ENCODE data around the gene NAPG. TPM values are rescaled to one million over a fixed set of nuclear protein-coding genes. Genes with fewer than 3 reads are reported as not detected.

NAPG gene
- total and polyA plus RNA-seq, 10 of the 15 experiments (the other 5 are each of a cell fraction or from before 2014, with no cell fraction given): 20.5 to 34.8 (median 24.0) TPM

- no peak overlapping the region for H3K9ac ChIP-seq (ENCODE audit: control insufficient read depth, insufficient read depth, low read length)
- intact Hi-C loops (cut with micrococcal nuclease; ENCODE audit: unreplicated experiment): no loop called here
- no peaks in the 10 kb centered on the region for H3K36me3 ChIP-seq (ENCODE audit: control insufficient read depth in 2 of 2, insufficient read depth in 2 of 2, low read length in 1 of 2)
- DNase-seq (ENCODE audit: low read depth, low spot score): peak; percentile 58
- peak overlapping the region; percentile 29 for H2AFZ ChIP-seq (ENCODE audit: control insufficient read depth, low read depth, low read length)
- no peaks in the 10 kb centered on the region for H3K79me2 ChIP-seq (ENCODE audit: control insufficient read depth, insufficient read depth, low read length)
- peak; percentile 88 for FAIRE-seq
- WGBS (ENCODE audit: insufficient coverage, insufficient replicate concordance, low lambda C conversion rate, missing lambda C conversion rate): 27% methylated on average over 14 of the region's 14 CpGs
- no peaks in the 10 kb centered on the region for H4K20me1 ChIP-seq (ENCODE audit: control insufficient read depth, insufficient read depth)
- in situ Hi-C loops (cut with MboI): no loop called here
- H3K9me3 ChIP-seq (replicated peaks; ENCODE audit: control insufficient read depth, insufficient read depth, low read length): no peaks in the 10 kb centered on the region
- H3K27ac ChIP-seq (ENCODE audit: control insufficient read depth, insufficient read depth): no peak overlapping the region
- ChIA-PET SMC1A (ENCODE audit: uncharacterized antibody, unreplicated experiment) (interaction anchor here (0.6 to 11.3 kb wide), 8 partner anchors 9 to 663 kb away, joined by 3 to 67 read pairs (median 4); no protein-coding TSS in a partner anchor), POLR2A (no interaction called here), RAD21 (ENCODE audit: unreplicated experiment) (interaction anchor here (1.0 to 2.5 kb wide), 4 partner anchors 8 to 35 kb away, joined by 3 to 13 read pairs (median 5); partner anchors contain the start of gene NAPG), CTCF (interaction anchor here (0.7 to 3.6 kb wide), 17 partner anchors 8 to 564 kb away, joined by 3 to 39 read pairs (median 4); no protein-coding TSS in a partner anchor)
- H3K4me2 ChIP-seq (ENCODE audit: control insufficient read depth, insufficient read depth): no peak overlapping the region
- ATAC-seq: peak; percentile 100
- no peak overlapping the region for H3K4me3 ChIP-seq
- peaks cover 3% of the 10 kb centered on the region; the same call in 1 of the 2 replicates for H3K4me1 ChIP-seq (ENCODE audit: control insufficient read depth, insufficient read depth, low read length)
- H3K27me3 ChIP-seq (replicated peaks in 1 of 2; ENCODE audit: control insufficient read depth in 2 of 2, insufficient read depth in 2 of 2, low read length in 1 of 2): no peaks in the 10 kb centered on the region; a peak in 1 of 4 replicates
- no TSS peak for BruUV-seq (replicated peaks)
- no peak for TF ChIP-seq SKIL (IDR thresholded peaks at IDR 0.05; ENCODE audit: low read depth, poor library complexity, severe bottlenecking)
- TF ChIP-seq IRF3 (IDR thresholded peaks at IDR 0.05): no peak
- peak in 1 of 2 experiments; percentile 39; a peak in 2 of 4 replicates for TF ChIP-seq IKZF2 (IDR thresholded peaks at IDR 0.05)
- no peak for TF ChIP-seq CBX5 (IDR thresholded peaks at IDR 0.05; ENCODE audit: low read depth)
- TF ChIP-seq TBL1XR1 (IDR thresholded peaks at IDR 0.05; ENCODE audit: low read depth, low read length): no peak
- TF ChIP-seq MTA3 (IDR thresholded peaks at IDR 0.05; ENCODE audit: borderline replicate concordance, low read length): no peak
- no peak for TF ChIP-seq ZNF592 (IDR thresholded peaks at IDR 0.05)
- peak; percentile 51; the same call in 1 of the 2 replicates for TF ChIP-seq CREM (IDR thresholded peaks at IDR 0.05; ENCODE audit: low read depth)
- no peak for TF ChIP-seq SMAD1 (IDR thresholded peaks at IDR 0.05; ENCODE audit: low read depth, partially characterized antibody)
- no peak for TF ChIP-seq SIX5 (IDR thresholded peaks at IDR 0.05; ENCODE audit: low read depth, low read length, severe bottlenecking)
- no peak for TF ChIP-seq GATAD2B (conservative IDR thresholded peaks at IDR 0.05; ENCODE audit: low read depth)
- 0 out of 2 replicates have a peak, but pooled peaks have one; percentile 20 for TF ChIP-seq DPF2 (IDR thresholded peaks at IDR 0.05)
- TF ChIP-seq ATF3 (IDR thresholded peaks at IDR 0.05; ENCODE audit: borderline replicate concordance, extremely low read depth, low read depth, low read length): no peak
- no peak for TF ChIP-seq ZZZ3 (IDR thresholded peaks at IDR 0.05; ENCODE audit: control insufficient read depth, insufficient read length, low read depth)
- TF ChIP-seq MYC (IDR thresholded peaks at IDR 0.05; ENCODE audit: insufficient read depth, insufficient read length, insufficient replicate concordance, low read length, severe bottlenecking): no peak
Measured at GRCh38 chr18:10490401-10491165, 35.2 kb upstream of the NAPG start.

All from GM12878 (cell line).